HCT116 (cell line): ENCODE data around the gene HLA-E. TPM values are rescaled to one million over a fixed set of nuclear protein-coding genes. Genes with fewer than 3 reads are reported as not detected.

Experiments used
- ATAC-seq: fragments of 200-7000 bp; cut with Tn5 transposase; 2 replicates; pipeline ENCODE4 v1.9.1; 2020; ENCODE audit warnings: mild to moderate bottlenecking, moderate library complexity
- BruUV-seq: library from RNA; stranded (reverse); fragments of 400-500 nt; replicated peaks from 2 replicates; lab custom pipeline; 2021; lab: Mats Ljungman, UMichigan
- CTCF ChIA-PET: fragments of 300-600 bp; sonication (Branson Sonifier 250); formaldehyde crosslinking; loops from one replicate; lab custom pipeline; 2021; ENCODE audit warnings: antibody characterized with exemption; lab: Charles Lee
- POLR2A ChIA-PET: fragments of 300-600, 350-600 bp; sonication (Branson Sonifier 250); formaldehyde crosslinking; loops from one replicate; lab custom pipeline; 2021; ENCODE audit warnings: antibody characterized with exemption; lab: Charles Lee
- RAD21 ChIA-PET, 2 experiments: fragments of 300-600 bp; sonication (Branson Sonifier 250); formaldehyde crosslinking; loops; one replicate each; lab custom pipeline; 2023; ENCODE audit warnings: low total read pairs in 2 of 2; ENCODE audit not compliant: uncharacterized antibody in 2 of 2, unreplicated experiment in 2 of 2, low non-redundant PET in 1 of 2; lab: Charles Lee
- DNase-seq: peaks from one replicate; pipeline ENCODE4 v3.0.0-alpha.2; 2010; ENCODE audit warnings: low read depth, low spot score
- H2AFZ ChIP-seq: fragments of 200-600 bp; shearing (Covaris generic), sonication (generic); 2 replicates; pipeline ENCODE4 v1.6.1; 2017; ENCODE audit warnings: low read depth, mixed run types, mixed read lengths, antibody characterized with exemption, low read length; ENCODE audit not compliant: poor library complexity, severe bottlenecking
- H3K27ac ChIP-seq: 2 replicates; pipeline ENCODE4 v1.5.1; 2012; ENCODE audit warnings: low read depth, low read length
- H3K27me3 ChIP-seq: fragments of 200-600 bp; sonication (generic); 2 replicates; pipeline ENCODE4 v1.6.1; 2016; ENCODE audit warnings: mixed run types, low read length, mixed read lengths; ENCODE audit not compliant: insufficient read depth
- H3K36me3 ChIP-seq, 2 experiments: fragments of 200-500 bp in 1 of 2; fragments of 200-600 bp in 1 of 2; sonication (Bioruptor generic) in 1 of 2; sonication (generic) in 1 of 2; 2 replicates each; pipeline versions ENCODE4 v1.5.1 to v1.6.1; 2014 to 2016; ENCODE audit warnings: low read length in 2 of 2, inconsistent platforms in 1 of 2, mixed read lengths in 1 of 2, mixed run types in 1 of 2; ENCODE audit not compliant: insufficient read depth in 2 of 2, control insufficient read depth in 1 of 2
- H3K4me1 ChIP-seq, 2 experiments: fragments of 200-600 bp in 1 of 2; sonication (generic) in 1 of 2; 2 replicates each; pipeline versions ENCODE4 v1.5.1 to v1.6.1; 2012 to 2017; ENCODE audit warnings: low read length in 2 of 2, inconsistent platforms in 1 of 2, mild to moderate bottlenecking in 1 of 2, mixed read lengths in 1 of 2, mixed run types in 1 of 2, moderate library complexity in 1 of 2; ENCODE audit not compliant: insufficient read depth in 2 of 2, control insufficient read depth in 1 of 2
- H3K4me2 ChIP-seq: fragments of 200-600 bp; sonication (generic); 2 replicates; pipeline ENCODE4 v1.6.1; 2017; ENCODE audit warnings: mixed run types, low read length, mixed read lengths
- H3K4me3 ChIP-seq, 2 experiments: fragments of 200-600 bp in 1 of 2; sonication (generic) in 1 of 2; replicated peaks in 1 of 2; 2 replicates each; pipeline ENCODE4 v1.5.1; 2011 to 2016; ENCODE audit warnings: low read length in 2 of 2, control low read depth in 1 of 2, low read depth in 1 of 2, mild to moderate bottlenecking in 1 of 2, mixed read lengths in 1 of 2, mixed run types in 1 of 2
- H3K79me2 ChIP-seq: fragments of 200-600 bp; sonication (generic); 2 replicates; pipeline ENCODE4 v1.6.1; 2017; ENCODE audit warnings: mild to moderate bottlenecking, mixed run types, low read length, moderate library complexity, mixed read lengths; ENCODE audit not compliant: insufficient read depth
- H3K9ac ChIP-seq: fragments of 200-600 bp; sonication (generic); 2 replicates; pipeline ENCODE4 v1.6.1; 2016; ENCODE audit warnings: low read length, mixed read lengths
- H3K9me2 ChIP-seq: fragments of 200-600 bp; sonication (generic), shearing (Covaris generic); 2 replicates; pipeline ENCODE4 v1.6.1; 2017; ENCODE audit warnings: mixed run types, mild to moderate bottlenecking, moderate library complexity; ENCODE audit not compliant: insufficient read depth
- H3K9me3 ChIP-seq, 2 experiments: fragments of 200-500 bp in 1 of 2; fragments of 200-600 bp in 1 of 2; sonication (Bioruptor generic) in 1 of 2; sonication (generic) in 1 of 2; 2 replicates each; pipeline ENCODE4 v1.6.1; 2014 to 2017; ENCODE audit warnings: low read length in 2 of 2, mixed read lengths in 2 of 2, inconsistent platforms in 1 of 2, low read depth in 1 of 2, mild to moderate bottlenecking in 1 of 2, mixed run types in 1 of 2, moderate library complexity in 1 of 2; ENCODE audit not compliant: control insufficient read depth in 1 of 2, insufficient read depth in 1 of 2
- H4K20me1 ChIP-seq: fragments of 200-600 bp; sonication (generic), shearing (Covaris generic); 2 replicates; pipeline ENCODE4 v1.6.1; 2017; ENCODE audit warnings: mixed run types, mild to moderate bottlenecking, moderate library complexity; ENCODE audit not compliant: insufficient read depth
- ATF3 ChIP-seq: IDR thresholded peaks from 2 replicates; pipeline ENCODE4 v1.6.1; 2012
- CBX3 ChIP-seq: IDR thresholded peaks from 2 replicates; pipeline ENCODE4 v1.6.1; 2012; ENCODE audit warnings: low read depth
- CEBPB ChIP-seq: IDR thresholded peaks from 2 replicates; pipeline ENCODE4 v1.6.1; 2012; ENCODE audit warnings: low read depth
- EGR1 ChIP-seq: IDR thresholded peaks from 2 replicates; pipeline ENCODE4 v1.6.1; 2012; ENCODE audit warnings: low read depth
- ELF1 ChIP-seq: IDR thresholded peaks from 2 replicates; pipeline ENCODE4 v1.6.1; 2012; ENCODE audit warnings: low read depth, borderline replicate concordance
- EZH2 ChIP-seq: fragments of 200-600 bp; sonication (generic); IDR thresholded peaks from 2 replicates; pipeline ENCODE4 v1.6.1; 2017; ENCODE audit warnings: antibody characterized with exemption, mixed run types
- EZH2phosphoT487 ChIP-seq: fragments of 200-600 bp; IDR thresholded peaks from 2 replicates; pipeline ENCODE4 v1.6.1; 2018; ENCODE audit warnings: antibody characterized with exemption, borderline replicate concordance
- JUND ChIP-seq: IDR thresholded peaks from 2 replicates; pipeline ENCODE4 v1.6.1; 2012
- POLR2A ChIP-seq: IDR thresholded peaks from 2 replicates; pipeline ENCODE4 v1.7.0; 2011; ENCODE audit warnings: borderline replicate concordance; ENCODE audit not compliant: insufficient read depth, insufficient read length; ENCODE audit errors: extremely low read depth
- POLR2AphosphoS5 ChIP-seq: IDR thresholded peaks from 2 replicates; pipeline ENCODE4 v1.6.1; 2011; ENCODE audit warnings: mild to moderate bottlenecking, low read depth, low read length, moderate library complexity
- RAD21 ChIP-seq: IDR thresholded peaks from 2 replicates; pipeline ENCODE4 v1.6.1; 2012; ENCODE audit warnings: low read depth, mild to moderate bottlenecking
- SP1 ChIP-seq: IDR thresholded peaks from 2 replicates; pipeline ENCODE4 v1.6.1; 2012; ENCODE audit warnings: low read depth
- SRF ChIP-seq: IDR thresholded peaks from 2 replicates; pipeline ENCODE4 v1.6.1; 2012; ENCODE audit warnings: low read depth
- TCF7L2 ChIP-seq: IDR thresholded peaks from 2 replicates; pipeline ENCODE4 v1.7.0; 2011; ENCODE audit warnings: borderline replicate concordance, inconsistent platforms; ENCODE audit not compliant: insufficient read depth, insufficient read length; ENCODE audit errors: extremely low read depth
- YY1 ChIP-seq: IDR thresholded peaks from 2 replicates; pipeline ENCODE4 v1.6.1; 2011; ENCODE audit warnings: low read length, low read depth, moderate library complexity, mild to moderate bottlenecking; ENCODE audit not compliant: insufficient replicate concordance; ENCODE audit errors: extremely low read depth
- ZBTB33 ChIP-seq: IDR thresholded peaks from 2 replicates; pipeline ENCODE4 v1.6.1; 2011; ENCODE audit warnings: mild to moderate bottlenecking, low read length, moderate library complexity; ENCODE audit not compliant: insufficient replicate concordance; ENCODE audit errors: extremely low read depth
- ZNF274 ChIP-seq: fragments of 200-500 bp; sonication (Bioruptor generic); IDR thresholded peaks from 2 replicates; pipeline ENCODE4 v1.6.1; 2014; ENCODE audit warnings: mild to moderate bottlenecking, low read depth, low read length, inconsistent platforms
- intact Hi-C: fragments of 100-400 bp; cut with micrococcal nuclease; formaldehyde crosslinking; loops from 2 replicates; pipeline ENCODE4 v1.10.0; 2022
- total RNA-seq: library from RNA; stranded (reverse); gene quantifications from one replicate; pipeline ENCODE4 v1.2.1, GENCODE V29; 2021; ENCODE audit not compliant: unreplicated experiment
- TF ChIP-seq, protein P1 (sequence below): IDR thresholded peaks from 2 replicates; pipeline ENCODE4 v1.6.1; 2012; ENCODE audit warnings: low read depth

HLA-E gene
- total RNA-seq, 1 experiment from 2014 or later = 108 TPM

- no peak overlapping the region for H3K9ac ChIP-seq
- H3K4me3 ChIP-seq = no peak overlapping the region
- peaks cover 8% of the 10 kb centered on the region; the same call in 1 of the 2 replicates for H3K27me3 ChIP-seq
- RAD21 ChIA-PET = no interaction called here
- H3K79me2 ChIP-seq = no peaks in the 10 kb centered on the region
- no peaks in the 10 kb centered on the region for H4K20me1 ChIP-seq
- no peak for ATAC-seq
- POLR2A ChIA-PET = no interaction called here
- DNase-seq = no peak
- H3K36me3 ChIP-seq = no peaks in the 10 kb centered on the region
- no TSS peak for BruUV-seq
- H3K9me3 ChIP-seq = no peaks in the 10 kb centered on the region
- intact Hi-C loops = no loop called here
- CTCF ChIA-PET = no interaction called here
- H3K4me1 ChIP-seq = no peaks in the 10 kb centered on the region
- H3K4me2 ChIP-seq = no peak overlapping the region
- TF ChIP-seq ZBTB33 (no peak), CEBPB (no peak), POLR2AphosphoS5 (no peak), JUND (no peak), SRF (no peak), EGR1 (no peak), POLR2A (no peak), YY1 (no peak), ATF3 (no peak), TCF7L2 (no peak), RAD21 (no peak), SP1 (no peak), EZH2 (no peak), ZNF274 (no peak), EZH2phosphoT487 (no peak), CBX3 (no peak), ELF1 (no peak)
- TF ChIP-seq, protein P1, sequence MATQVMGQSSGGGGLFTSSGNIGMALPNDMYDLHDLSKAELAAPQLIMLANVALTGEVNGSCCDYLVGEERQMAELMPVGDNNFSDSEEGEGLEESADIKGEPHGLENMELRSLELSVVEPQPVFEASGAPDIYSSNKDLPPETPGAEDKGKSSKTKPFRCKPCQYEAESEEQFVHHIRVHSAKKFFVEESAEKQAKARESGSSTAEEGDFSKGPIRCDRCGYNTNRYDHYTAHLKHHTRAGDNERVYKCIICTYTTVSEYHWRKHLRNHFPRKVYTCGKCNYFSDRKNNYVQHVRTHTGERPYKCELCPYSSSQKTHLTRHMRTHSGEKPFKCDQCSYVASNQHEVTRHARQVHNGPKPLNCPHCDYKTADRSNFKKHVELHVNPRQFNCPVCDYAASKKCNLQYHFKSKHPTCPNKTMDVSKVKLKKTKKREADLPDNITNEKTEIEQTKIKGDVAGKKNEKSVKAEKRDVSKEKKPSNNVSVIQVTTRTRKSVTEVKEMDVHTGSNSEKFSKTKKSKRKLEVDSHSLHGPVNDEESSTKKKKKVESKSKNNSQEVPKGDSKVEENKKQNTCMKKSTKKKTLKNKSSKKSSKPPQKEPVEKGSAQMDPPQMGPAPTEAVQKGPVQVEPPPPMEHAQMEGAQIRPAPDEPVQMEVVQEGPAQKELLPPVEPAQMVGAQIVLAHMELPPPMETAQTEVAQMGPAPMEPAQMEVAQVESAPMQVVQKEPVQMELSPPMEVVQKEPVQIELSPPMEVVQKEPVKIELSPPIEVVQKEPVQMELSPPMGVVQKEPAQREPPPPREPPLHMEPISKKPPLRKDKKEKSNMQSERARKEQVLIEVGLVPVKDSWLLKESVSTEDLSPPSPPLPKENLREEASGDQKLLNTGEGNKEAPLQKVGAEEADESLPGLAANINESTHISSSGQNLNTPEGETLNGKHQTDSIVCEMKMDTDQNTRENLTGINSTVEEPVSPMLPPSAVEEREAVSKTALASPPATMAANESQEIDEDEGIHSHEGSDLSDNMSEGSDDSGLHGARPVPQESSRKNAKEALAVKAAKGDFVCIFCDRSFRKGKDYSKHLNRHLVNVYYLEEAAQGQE = no peak
- no peak overlapping the region for H2AFZ ChIP-seq
- H3K27ac ChIP-seq = no peak overlapping the region
- no peaks in the 10 kb centered on the region for H3K9me2 ChIP-seq
These were observed 26.8 kb upstream of the HLA-E start for GRCh38 chr6:30462482-30462881.
